Esophagus muscularis mucosa (tissue), 3 donors: Measurements from ENCODE around the gene CYFIP2.

Experiments
- CTCF ChIP-seq, 3 experiments: fragments of 200-600 bp in 2 of 3; fragments of 450-650 bp in 1 of 3; sonication (generic) in 2 of 3; IDR thresholded peaks; one replicate each; pipeline ENCODE4 v1.5.1; 2017 to 2019; ENCODE audit warnings: antibody characterized with exemption in 3 of 3, mild to moderate bottlenecking in 2 of 3, moderate library complexity in 1 of 3
- POLR2AphosphoS5 ChIP-seq, 2 donors: sonication (generic); formaldehyde crosslinking; IDR thresholded peaks; one replicate each; pipeline ENCODE4 v1.6.1; 2017; ENCODE audit warnings: antibody characterized with exemption in 2 of 2

GRCh38 chr5:157362012-157362411 lies 96.1 kb downstream of the CYFIP2 start:
- no peak for TF ChIP-seq CTCF (IDR thresholded peaks at IDR 0.05)
- no peak for TF ChIP-seq POLR2AphosphoS5 (IDR thresholded peaks at IDR 0.05)
